HepG2 (cell line): Measurements from ENCODE around the gene ISG20L2. TPM values are rescaled to one million over a fixed set of nuclear protein-coding genes. Genes with fewer than 3 reads are reported as not detected.

ENCODE experiments used
- ATAC-seq: fragments of 200-7000 bp; cut with Tn5 transposase; 3 replicates; pipeline ENCODE4 v1.9.1; 2020; ENCODE audit warnings: mild to moderate bottlenecking, moderate library complexity
- BruUV-seq: library from RNA; stranded (reverse); fragments of 400-500 nt; replicated peaks from 2 replicates; lab custom pipeline; 2021; lab: Mats Ljungman, UMichigan
- CTCF ChIA-PET: fragments of 300-600 bp; formaldehyde crosslinking; extraction: SDS; loops from one replicate; lab custom pipeline; 2021; ENCODE audit warnings: low total read pairs, inconsistent platforms, low intra/inter-chr PET ratio; lab: Yijun Ruan, JAX
- POLR2A ChIA-PET: fragments of 350-600 bp; sonication (Branson Sonifier 250); formaldehyde crosslinking; loops from one replicate; lab custom pipeline; 2020; ENCODE audit warnings: antibody characterized with exemption, inconsistent platforms; lab: Yijun Ruan, JAX
- DNase-seq: peaks from one replicate; pipeline ENCODE4 v3.0.0-alpha.2; 2015; ENCODE audit warnings: low spot score
- FAIRE-seq: peaks from 3 replicates; lab custom pipeline; 2011; peaks lifted over from hg19 to GRCh38; lab: Jason Lieb, UNC
- H2AFZ ChIP-seq: one replicate; pipeline ENCODE4 v1.6.1; 2011; ENCODE audit warnings: low read length, inconsistent platforms
- H3K27ac ChIP-seq: fragments of 300-600 bp; 3 replicates; pipeline ENCODE4 v1.8.0; 2011; ENCODE audit warnings: mixed run types, mild to moderate bottlenecking, mixed read lengths, low read length, inconsistent platforms; ENCODE audit not compliant: insufficient read depth; ENCODE audit errors: extremely low read length
- H3K27me3 ChIP-seq, 2 experiments: fragments of 200-600 bp in 1 of 2; 2 replicates in 1 of 2; 3 replicates in 1 of 2; pipeline versions ENCODE4 v1.6.0 to v1.8.0; 2011; ENCODE audit warnings: low read length in 2 of 2, mild to moderate bottlenecking in 2 of 2, moderate library complexity in 2 of 2, inconsistent platforms in 1 of 2; ENCODE audit not compliant: insufficient read depth in 2 of 2, control insufficient read depth in 1 of 2
- H3K36me3 ChIP-seq, 2 experiments: fragments of 200-600 bp in 1 of 2; replicated peaks in 1 of 2; 2 replicates in 1 of 2; 3 replicates in 1 of 2; pipeline versions ENCODE4 v1.5.1 to v1.8.0; 2011; ENCODE audit warnings: low read length in 2 of 2, inconsistent platforms in 1 of 2; ENCODE audit not compliant: insufficient read depth in 2 of 2, control insufficient read depth in 1 of 2
- H3K4me1 ChIP-seq: 2 replicates; pipeline ENCODE4 v1.5.1; 2012; ENCODE audit warnings: low read length, inconsistent platforms; ENCODE audit not compliant: insufficient read depth
- H3K4me2 ChIP-seq: 2 replicates; pipeline ENCODE4 v1.6.0; 2011; ENCODE audit warnings: low read depth, low read length, inconsistent platforms
- H3K4me3 ChIP-seq, 3 experiments: fragments of 200-600 bp in 1 of 3; sonication (generic), shearing (Covaris generic) in 1 of 3; replicated peaks in 1 of 3; 2 replicates each; pipeline ENCODE4 v1.5.1; 2011 to 2016; ENCODE audit warnings: low read length in 3 of 3, inconsistent platforms in 2 of 3, low read depth in 2 of 3, mild to moderate bottlenecking in 2 of 3, control low read depth in 1 of 3, mixed read lengths in 1 of 3; ENCODE audit not compliant: insufficient read depth in 1 of 3
- H3K79me2 ChIP-seq: one replicate; pipeline ENCODE4 v1.6.1; 2011; ENCODE audit warnings: low read length, inconsistent platforms; ENCODE audit not compliant: insufficient read depth
- H3K9ac ChIP-seq: 2 replicates; pipeline ENCODE4 v1.6.0; 2011; ENCODE audit warnings: mild to moderate bottlenecking, low read depth, low read length, inconsistent platforms; ENCODE audit not compliant: insufficient read depth
- H3K9me3 ChIP-seq: 2 replicates; pipeline ENCODE4 v1.5.1; 2012; ENCODE audit warnings: mild to moderate bottlenecking, low read length
- H4K20me1 ChIP-seq: 2 replicates; pipeline ENCODE4 v1.6.0; 2011; ENCODE audit warnings: inconsistent platforms, mild to moderate bottlenecking, low read length, moderate library complexity; ENCODE audit not compliant: insufficient read depth
- GZF1 ChIP-seq: sonication (generic); formaldehyde crosslinking; IDR thresholded peaks from 2 replicates; pipeline ENCODE4 v1.5.1; 2020; ENCODE audit warnings: mild to moderate bottlenecking, missing genetic modification reagents
- WGBS: methylation state at CpG from one replicate; pipeline ENCODE4 v1.1.6; 2017; ENCODE audit warnings: low lambda C conversion rate; 5-methylcytosine and 5-hydroxymethylcytosine counted together
- in situ Hi-C: cut with HindIII; loops from 2 replicates; pipeline ENCODE4 v1.10.0; 2017; ENCODE audit warnings: low pct_unique_long_range_greater_than_20kb; ENCODE audit not compliant: extremely low pct_ligation_motif_present
- intact Hi-C: fragments of 100-400 bp; cut with micrococcal nuclease; formaldehyde crosslinking; loops from one replicate; pipeline ENCODE4 v1.10.0; 2022; ENCODE audit not compliant: unreplicated experiment
- polyA plus RNA-seq, 8 experiments: library from polyadenylated mRNA; depleted of rRNA in 3 of 8; stranded (reverse) in 7 of 8; unstranded in 1 of 8; fragments of >200 nt; fragmentation: Illumina TruSeq in 4 of 8; extraction: Trizol in 4 of 8; gene quantifications; 2 replicates each; pipeline versions ENCODE4 v1.2.1 to v1.2.3, GENCODE V29; 2011 to 2016; ENCODE audit warnings: low read depth in 4 of 8, missing spikeins in 1 of 8, mixed read lengths in 1 of 8; ENCODE audit not compliant: insufficient read depth in 1 of 8
- total RNA-seq, 5 experiments: library from RNA; depleted of rRNA; stranded (reverse); fragments of >200 nt; fragmentation: Illumina TruSeq; extraction: Trizol; gene quantifications; 2 replicates each; pipeline ENCODE4 v1.2.3, GENCODE V29; 2016; ENCODE audit warnings: low read depth in 1 of 5
- TF ChIP-seq, protein P1 (sequence below): sonication (generic); formaldehyde crosslinking; IDR thresholded peaks from 2 replicates; pipeline ENCODE4 v1.4.0; 2020; ENCODE audit warnings: missing genetic modification reagents

The ISG20L2 gene
- total and polyA plus RNA-seq, 2 of the 13 experiments (the other 11 are each of a cell fraction or from before 2014, with no cell fraction given): 19.8 to 21.3 TPM

DNA sequence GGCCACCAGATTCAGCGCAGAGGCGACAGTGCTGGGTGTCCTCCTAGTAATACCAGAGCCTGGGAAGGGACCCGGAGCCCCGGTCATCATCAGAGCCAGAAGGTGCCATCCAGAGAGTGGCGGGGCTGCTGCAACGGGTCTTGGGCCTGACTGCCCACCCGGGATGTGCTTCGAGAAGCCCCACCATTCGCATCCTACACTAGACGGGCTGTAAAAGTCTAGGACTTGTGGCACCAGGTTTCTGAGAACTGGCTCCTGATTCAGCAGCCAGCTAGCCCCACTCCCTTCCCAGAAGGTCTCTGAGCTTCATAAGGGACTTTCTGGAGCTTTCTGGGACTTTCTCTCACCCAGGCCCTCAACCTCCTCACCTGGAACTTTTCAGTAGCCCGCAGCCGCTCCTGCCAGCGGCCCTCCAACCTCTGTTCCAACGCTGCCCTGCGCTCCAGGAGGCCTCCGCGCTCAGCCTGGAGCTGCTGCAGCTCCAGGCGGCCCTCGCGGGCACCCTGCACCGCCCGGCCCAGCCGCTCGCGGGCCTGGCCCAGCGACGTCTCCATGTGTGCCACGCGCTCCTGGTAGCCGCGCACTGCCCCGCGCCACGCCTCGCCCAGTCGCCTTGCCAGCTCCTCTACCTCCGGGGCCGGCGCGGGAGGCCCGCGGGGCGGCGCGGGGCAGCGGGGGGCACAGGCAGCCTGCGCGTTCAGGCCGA lies 52.3 kb downstream of the ISG20L2 start:
- TF ChIP-seq, protein P1, sequence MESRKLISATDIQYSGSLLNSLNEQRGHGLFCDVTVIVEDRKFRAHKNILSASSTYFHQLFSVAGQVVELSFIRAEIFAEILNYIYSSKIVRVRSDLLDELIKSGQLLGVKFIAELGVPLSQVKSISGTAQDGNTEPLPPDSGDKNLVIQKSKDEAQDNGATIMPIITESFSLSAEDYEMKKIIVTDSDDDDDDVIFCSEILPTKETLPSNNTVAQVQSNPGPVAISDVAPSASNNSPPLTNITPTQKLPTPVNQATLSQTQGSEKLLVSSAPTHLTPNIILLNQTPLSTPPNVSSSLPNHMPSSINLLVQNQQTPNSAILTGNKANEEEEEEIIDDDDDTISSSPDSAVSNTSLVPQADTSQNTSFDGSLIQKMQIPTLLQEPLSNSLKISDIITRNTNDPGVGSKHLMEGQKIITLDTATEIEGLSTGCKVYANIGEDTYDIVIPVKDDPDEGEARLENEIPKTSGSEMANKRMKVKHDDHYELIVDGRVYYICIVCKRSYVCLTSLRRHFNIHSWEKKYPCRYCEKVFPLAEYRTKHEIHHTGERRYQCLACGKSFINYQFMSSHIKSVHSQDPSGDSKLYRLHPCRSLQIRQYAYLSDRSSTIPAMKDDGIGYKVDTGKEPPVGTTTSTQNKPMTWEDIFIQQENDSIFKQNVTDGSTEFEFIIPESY (CRISPR knock-in tag): peak; percentile 35
- no peak for TF ChIP-seq GZF1
- Histone ChIP-seq H3K27ac (no peak overlapping the region), H3K9ac (peak overlapping the region; percentile 41; the same call in 1 of the 2 replicates), H3K9me3 (no peaks in the 10 kb centered on the region), H3K4me2 (peak overlapping the region; percentile 81), H2AFZ (no peak overlapping the region), H3K36me3 (no peaks in the 10 kb centered on the region), H3K27me3 (peaks cover 2 to 24% of the 10 kb centered on the region in 2 experiments), H3K4me1 (peaks cover 53% of the 10 kb centered on the region), H4K20me1 (no peaks in the 10 kb centered on the region), H3K4me3 (peak overlapping the region; percentile 34 to 63 (median 58); a peak in 5 of 6 replicates), H3K79me2 (peaks cover 2% of the 10 kb centered on the region)
- CTCF ChIA-PET: interaction anchor here (1.0 to 5.1 kb wide), 2 partner anchors 18 to 57 kb away, joined by 3 to 166 read pairs; partner anchors contain the start of gene HAPLN2
- POLR2A ChIA-PET: interaction anchor here (0.8 to 9.1 kb wide), 4 partner anchors 13 to 65 kb away, joined by 4 to 189 read pairs (median 6); partner anchors contain the start of genes METTL25B and MRPL24
- no TSS peak for BruUV-seq
- FAIRE-seq (no peak), DNase-seq (no peak), ATAC-seq (peak; percentile 20)
- intact Hi-C loops: loop anchor here (2.0 kb wide), 1 partner anchor 49 kb away; no protein-coding TSS in a partner anchor
- in situ Hi-C loops: no loop called here
- 77% methylated on average over 28 of the region's 49 CpGs for WGBS
